Ishikawa (cell line): ENCODE data around the gene SDF2L1.

Experiments
- CEBPB ChIP-seq: IDR thresholded peaks from 2 replicates; pipeline ENCODE4 v1.6.1; 2012
- CREB1 ChIP-seq: IDR thresholded peaks from 2 replicates; pipeline ENCODE4 v1.6.1; 2012; ENCODE audit warnings: low read depth
- EGR1 ChIP-seq: IDR thresholded peaks from 2 replicates; pipeline ENCODE4 v1.6.1; 2012
- EP300 ChIP-seq: IDR thresholded peaks from 2 replicates; pipeline ENCODE4 v1.6.1; 2012; ENCODE audit warnings: borderline replicate concordance
- FOXM1 ChIP-seq: IDR thresholded peaks from 2 replicates; pipeline ENCODE4 v1.6.1; 2012; ENCODE audit warnings: low read depth, borderline replicate concordance
- NFIC ChIP-seq: IDR thresholded peaks from 2 replicates; pipeline ENCODE4 v1.6.1; 2012
- RAD21 ChIP-seq: IDR thresholded peaks from 2 replicates; pipeline ENCODE4 v1.6.1; 2012; ENCODE audit warnings: low read depth
- TAF1 ChIP-seq: IDR thresholded peaks from 2 replicates; pipeline ENCODE4 v1.6.1; 2012; ENCODE audit warnings: low read depth, mild to moderate bottlenecking
- TCF12 ChIP-seq: IDR thresholded peaks from 2 replicates; pipeline ENCODE4 v1.6.1; 2012; ENCODE audit warnings: low read depth
- TEAD4 ChIP-seq: IDR thresholded peaks from 2 replicates; pipeline ENCODE4 v1.6.1; 2012
- USF1 ChIP-seq: IDR thresholded peaks from 2 replicates; pipeline ENCODE4 v1.6.1; 2012
- YY1 ChIP-seq: IDR thresholded peaks from 2 replicates; pipeline ENCODE4 v1.6.1; 2012; ENCODE audit warnings: low read depth
- ZBTB7A ChIP-seq: IDR thresholded peaks from 2 replicates; pipeline ENCODE4 v1.6.1; 2012; ENCODE audit warnings: low read depth
- TF ChIP-seq, protein P1 (sequence below): IDR thresholded peaks from 2 replicates; pipeline ENCODE4 v1.6.1; 2012
- TF ChIP-seq, protein P2 (sequence below): IDR thresholded peaks from 2 replicates; pipeline ENCODE4 v1.6.1; 2012; ENCODE audit warnings: low read depth, mild to moderate bottlenecking

SDF2L1 gene

DNA sequence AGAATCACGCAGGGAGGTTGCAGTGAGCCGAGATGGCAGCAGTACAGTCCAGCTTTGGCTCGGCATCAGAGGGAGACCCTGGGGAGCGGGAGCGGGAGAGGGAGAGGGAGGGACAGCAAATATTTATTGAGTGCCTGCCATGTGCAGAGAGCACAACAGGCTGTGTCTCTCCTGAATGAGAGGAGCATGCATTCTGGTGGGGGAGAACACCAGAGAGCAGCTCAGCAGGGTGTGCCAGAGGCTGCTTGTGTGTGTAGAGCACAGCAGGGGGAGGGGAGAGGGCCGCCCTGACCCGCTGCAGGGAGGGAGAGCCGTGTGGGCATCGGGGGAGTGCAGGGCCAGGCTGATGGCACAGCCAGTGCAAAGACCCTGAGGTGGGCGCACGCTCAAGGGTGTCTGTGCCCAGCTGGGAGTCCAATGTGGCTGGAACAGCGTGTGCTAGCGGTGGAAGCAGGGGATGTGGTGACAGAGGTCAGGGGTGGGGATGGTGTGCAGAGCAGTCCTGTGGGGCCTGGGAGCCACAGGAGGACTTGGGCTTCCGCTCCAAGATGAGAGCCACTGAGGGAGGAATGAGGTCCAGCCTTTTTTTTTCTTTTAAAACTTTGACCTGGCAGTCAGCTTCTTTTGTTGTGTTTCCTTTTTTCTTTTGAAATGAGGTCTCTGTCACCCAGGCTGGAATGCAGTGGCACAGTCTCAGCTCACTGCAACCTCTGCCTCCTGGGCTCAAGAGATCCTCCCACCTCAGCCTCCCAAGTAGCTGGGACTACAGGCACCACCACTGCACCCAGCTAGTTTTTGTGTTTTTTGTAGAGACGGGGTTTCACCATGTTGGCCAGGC is 35.7 kb downstream of the SDF2L1 start:
- no peak for TF ChIP-seq TCF12
- TF ChIP-seq, protein P1, sequence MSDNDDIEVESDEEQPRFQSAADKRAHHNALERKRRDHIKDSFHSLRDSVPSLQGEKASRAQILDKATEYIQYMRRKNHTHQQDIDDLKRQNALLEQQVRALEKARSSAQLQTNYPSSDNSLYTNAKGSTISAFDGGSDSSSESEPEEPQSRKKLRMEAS: no peak
- no peak for TF ChIP-seq YY1
- no peak for TF ChIP-seq EGR1
- no peak for TF ChIP-seq EP300
- TF ChIP-seq RAD21: no peak
- TF ChIP-seq USF1: no peak
- TF ChIP-seq FOXM1: no peak
- TF ChIP-seq NFIC: no peak
- no peak for TF ChIP-seq TAF1
- no peak for TF ChIP-seq ZBTB7A
- TF ChIP-seq, protein P2, sequence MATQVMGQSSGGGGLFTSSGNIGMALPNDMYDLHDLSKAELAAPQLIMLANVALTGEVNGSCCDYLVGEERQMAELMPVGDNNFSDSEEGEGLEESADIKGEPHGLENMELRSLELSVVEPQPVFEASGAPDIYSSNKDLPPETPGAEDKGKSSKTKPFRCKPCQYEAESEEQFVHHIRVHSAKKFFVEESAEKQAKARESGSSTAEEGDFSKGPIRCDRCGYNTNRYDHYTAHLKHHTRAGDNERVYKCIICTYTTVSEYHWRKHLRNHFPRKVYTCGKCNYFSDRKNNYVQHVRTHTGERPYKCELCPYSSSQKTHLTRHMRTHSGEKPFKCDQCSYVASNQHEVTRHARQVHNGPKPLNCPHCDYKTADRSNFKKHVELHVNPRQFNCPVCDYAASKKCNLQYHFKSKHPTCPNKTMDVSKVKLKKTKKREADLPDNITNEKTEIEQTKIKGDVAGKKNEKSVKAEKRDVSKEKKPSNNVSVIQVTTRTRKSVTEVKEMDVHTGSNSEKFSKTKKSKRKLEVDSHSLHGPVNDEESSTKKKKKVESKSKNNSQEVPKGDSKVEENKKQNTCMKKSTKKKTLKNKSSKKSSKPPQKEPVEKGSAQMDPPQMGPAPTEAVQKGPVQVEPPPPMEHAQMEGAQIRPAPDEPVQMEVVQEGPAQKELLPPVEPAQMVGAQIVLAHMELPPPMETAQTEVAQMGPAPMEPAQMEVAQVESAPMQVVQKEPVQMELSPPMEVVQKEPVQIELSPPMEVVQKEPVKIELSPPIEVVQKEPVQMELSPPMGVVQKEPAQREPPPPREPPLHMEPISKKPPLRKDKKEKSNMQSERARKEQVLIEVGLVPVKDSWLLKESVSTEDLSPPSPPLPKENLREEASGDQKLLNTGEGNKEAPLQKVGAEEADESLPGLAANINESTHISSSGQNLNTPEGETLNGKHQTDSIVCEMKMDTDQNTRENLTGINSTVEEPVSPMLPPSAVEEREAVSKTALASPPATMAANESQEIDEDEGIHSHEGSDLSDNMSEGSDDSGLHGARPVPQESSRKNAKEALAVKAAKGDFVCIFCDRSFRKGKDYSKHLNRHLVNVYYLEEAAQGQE: no peak
- no peak for TF ChIP-seq CREB1
- no peak for TF ChIP-seq TEAD4
- no peak for TF ChIP-seq CEBPB

GRCh38 chr22:21679383-21679782 is 37.3 kb downstream of the SDF2L1 start:
- no peak for TF ChIP-seq ZBTB7A
- no peak for TF ChIP-seq TAF1
- TF ChIP-seq CREB1: no peak
- TF ChIP-seq TEAD4: no peak

- TF ChIP-seq FOXM1 (no peak), TCF12 (no peak), USF1 (no peak), NFIC (no peak), CREB1 (no peak), TAF1 (no peak), EGR1 (no peak), EP300 (no peak), TEAD4 (no peak), ZBTB7A (no peak), CEBPB (no peak), YY1 (no peak), RAD21 (no peak)
These were observed 38.9 kb downstream of the SDF2L1 start for GRCh38 chr22:21680830-21681565.

- TF ChIP-seq YY1 (no peak), ZBTB7A (no peak), CEBPB (no peak), EP300 (no peak), CREB1 (no peak), NFIC (no peak), TCF12 (no peak), FOXM1 (no peak), RAD21 (no peak), USF1 (no peak), EGR1 (peak; percentile 65)
- TF ChIP-seq, protein P1: no peak
- TF ChIP-seq, protein P2: 0 out of 2 replicates have a peak, but pooled peaks have one; percentile 12
These were observed 39.7 kb downstream of the SDF2L1 start for GRCh38 chr22:21681566-21682370.
